NCI-H82 treated with DMSO at 0.1 percent for 48 hours (cell line): ENCODE results near the gene SPRYD3.
A peak's percentile ranks its signal among the peaks of the same experiment; 100 is the strongest.
"Not testable (repeated sequence)": the region's sequence is repeated elsewhere in the genome, so short reads cannot be mapped to it uniquely, and the experiment has no call there.

Experiments used
- DNase-seq: peaks from one replicate; lab custom pipeline; 2025; ENCODE audit not compliant: unreplicated experiment; lab: John Stamatoyannopoulos, UW

The SPRYD3 gene, protein sequence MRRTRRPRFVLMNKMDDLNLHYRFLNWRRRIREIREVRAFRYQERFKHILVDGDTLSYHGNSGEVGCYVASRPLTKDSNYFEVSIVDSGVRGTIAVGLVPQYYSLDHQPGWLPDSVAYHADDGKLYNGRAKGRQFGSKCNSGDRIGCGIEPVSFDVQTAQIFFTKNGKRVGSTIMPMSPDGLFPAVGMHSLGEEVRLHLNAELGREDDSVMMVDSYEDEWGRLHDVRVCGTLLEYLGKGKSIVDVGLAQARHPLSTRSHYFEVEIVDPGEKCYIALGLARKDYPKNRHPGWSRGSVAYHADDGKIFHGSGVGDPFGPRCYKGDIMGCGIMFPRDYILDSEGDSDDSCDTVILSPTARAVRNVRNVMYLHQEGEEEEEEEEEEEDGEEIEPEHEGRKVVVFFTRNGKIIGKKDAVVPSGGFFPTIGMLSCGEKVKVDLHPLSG

DNA sequence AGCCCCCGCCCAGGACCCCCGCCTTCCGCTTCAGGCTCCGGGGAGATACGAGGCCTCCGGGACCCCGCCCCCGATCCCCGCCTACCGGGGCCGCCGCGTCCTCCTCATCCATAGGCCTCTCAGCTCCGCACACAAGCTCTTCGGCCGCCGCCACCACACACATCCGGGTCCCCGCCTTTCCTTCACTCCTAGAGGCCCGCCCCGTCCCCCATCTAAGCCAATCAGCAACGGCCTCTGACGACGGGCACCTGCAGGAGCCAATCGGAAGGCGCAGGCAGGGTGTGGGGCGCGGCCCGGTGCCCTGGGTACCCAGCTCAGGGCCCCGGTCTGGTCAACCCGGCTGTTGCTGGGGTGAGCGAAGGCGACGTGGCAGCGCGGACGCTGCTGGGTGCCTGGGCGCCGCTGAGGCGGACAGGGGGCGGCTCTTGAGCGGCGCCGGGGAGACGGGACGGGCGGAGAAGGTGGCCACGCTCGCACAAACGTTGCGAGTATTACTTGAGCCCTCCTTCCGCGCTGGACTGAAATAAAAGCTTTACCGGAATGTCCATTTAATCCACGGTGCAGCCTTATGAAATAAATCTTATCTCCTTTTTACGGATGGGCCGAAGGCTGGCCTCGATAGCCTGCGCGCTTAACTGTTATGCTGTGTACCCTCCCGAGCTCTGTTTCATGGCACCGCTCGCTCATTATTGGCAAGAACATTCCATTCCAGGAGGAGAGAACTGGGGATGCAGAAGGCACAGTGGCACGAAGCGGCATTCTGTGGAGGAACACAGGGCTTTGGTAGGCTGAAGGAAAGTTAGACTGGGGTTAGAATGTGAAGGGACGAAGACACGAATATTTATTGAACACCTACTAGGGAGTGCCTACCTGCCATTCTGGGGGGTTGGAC, at the start of gene SPRYD3:
SPRYD3 (minus strand) TSS at position 165 of the 892 bp plus-strand sequence; CDS start at position 108, 57 bp downstream.
- peak; percentile 90 for DNase-seq

DNA sequence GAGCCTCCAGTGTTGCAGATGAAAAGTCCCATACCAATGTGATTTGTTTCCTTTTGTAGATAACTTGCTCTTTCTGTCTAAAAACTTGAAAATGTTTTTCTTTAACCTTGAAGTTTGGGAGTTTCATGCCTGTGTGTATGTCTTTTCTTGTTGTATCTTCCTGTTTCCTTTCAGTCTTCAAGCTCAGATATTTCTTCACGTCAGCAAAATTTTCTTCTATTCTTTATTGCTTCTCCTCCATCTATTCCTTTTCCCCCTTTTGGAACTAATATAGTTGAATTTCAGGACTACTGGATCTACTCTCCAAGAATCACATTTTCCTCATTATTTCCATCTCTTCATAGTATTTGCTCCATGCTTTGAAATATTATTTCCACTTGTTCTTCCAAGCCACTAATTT, 48.0 kb upstream of the SPRYD3 start:
- no peak for DNase-seq

DNA sequence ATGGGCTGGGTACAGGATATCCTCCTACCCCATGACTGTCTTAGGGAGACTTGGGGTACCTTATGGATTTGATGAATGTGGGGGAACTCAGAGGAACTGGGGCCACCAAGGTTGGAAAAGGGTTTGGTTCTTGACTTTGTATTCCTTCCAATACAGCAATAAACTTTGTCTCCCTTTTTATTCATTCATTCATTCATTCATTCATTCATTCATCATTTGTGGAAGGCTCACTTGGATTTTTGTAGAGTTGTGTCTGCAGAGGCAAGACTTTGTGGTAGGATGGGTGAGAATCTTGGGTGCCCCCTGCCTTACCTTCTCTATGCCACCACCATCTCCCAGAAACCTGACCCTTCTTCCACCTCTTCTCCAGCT, 45.1 kb upstream of the SPRYD3 start:
- DNase-seq, result no peak

DNA sequence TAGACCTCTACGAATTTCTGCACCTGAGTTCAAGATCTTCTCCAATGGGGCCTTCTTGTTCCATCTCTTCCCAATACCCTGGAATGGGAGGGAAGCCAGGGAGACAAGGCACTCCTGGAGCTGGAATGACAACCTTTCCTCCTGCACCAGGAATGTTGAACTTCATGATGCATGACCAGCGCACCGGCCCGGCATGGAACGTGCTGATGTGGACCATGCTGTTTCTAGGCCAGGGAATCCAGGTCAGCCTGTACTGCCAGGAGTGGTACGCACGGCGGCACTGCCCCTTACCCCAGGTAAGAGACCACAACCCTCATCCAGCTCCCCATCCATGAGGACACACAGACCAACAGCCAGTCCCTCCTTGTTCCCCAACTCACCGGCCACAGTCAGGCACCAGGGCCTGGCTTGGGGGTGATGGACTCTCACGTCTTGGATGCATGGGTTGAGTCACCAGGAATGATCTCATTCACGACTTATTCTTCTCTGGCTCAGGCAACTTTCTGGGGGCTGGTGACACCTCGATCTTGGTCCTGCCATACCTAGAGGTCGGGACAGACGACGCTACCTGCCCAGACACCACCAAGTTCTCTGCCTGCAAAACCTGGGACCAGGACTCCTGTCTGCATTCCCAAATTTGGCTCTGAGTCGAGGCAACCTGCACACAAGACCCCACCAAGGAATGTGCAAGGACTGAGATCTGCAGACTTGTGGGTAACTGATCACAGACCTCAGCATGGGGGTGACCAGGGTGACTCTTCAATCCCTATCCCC, 44.6 kb upstream of the SPRYD3 start:
- DNase-seq, result no peak

DNA sequence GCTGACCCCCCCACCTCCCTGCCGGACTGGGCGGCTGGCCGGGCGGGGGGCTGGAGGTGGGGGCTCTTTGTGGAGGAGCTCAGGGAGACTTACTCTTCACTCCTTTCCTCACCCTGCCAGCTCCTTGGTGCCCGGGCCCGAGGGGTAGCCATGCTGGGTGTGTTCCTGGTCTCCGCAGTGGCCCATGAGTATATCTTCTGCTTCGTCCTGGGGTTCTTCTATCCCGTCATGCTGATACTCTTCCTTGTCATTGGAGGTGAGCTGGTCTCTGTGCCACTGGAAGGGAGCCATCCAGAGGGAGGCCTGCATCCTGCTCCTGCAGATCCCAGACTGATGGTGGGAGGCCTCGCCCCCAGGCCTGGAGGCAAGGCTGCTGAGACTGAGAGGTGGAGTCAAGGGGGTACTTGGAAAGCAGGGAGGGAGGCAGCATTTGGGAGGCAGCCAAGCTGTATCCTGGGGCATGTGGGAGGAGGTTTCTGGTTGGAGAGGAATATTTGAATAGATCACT, 43.8 kb upstream of the SPRYD3 start:
- no peak for DNase-seq

DNA sequence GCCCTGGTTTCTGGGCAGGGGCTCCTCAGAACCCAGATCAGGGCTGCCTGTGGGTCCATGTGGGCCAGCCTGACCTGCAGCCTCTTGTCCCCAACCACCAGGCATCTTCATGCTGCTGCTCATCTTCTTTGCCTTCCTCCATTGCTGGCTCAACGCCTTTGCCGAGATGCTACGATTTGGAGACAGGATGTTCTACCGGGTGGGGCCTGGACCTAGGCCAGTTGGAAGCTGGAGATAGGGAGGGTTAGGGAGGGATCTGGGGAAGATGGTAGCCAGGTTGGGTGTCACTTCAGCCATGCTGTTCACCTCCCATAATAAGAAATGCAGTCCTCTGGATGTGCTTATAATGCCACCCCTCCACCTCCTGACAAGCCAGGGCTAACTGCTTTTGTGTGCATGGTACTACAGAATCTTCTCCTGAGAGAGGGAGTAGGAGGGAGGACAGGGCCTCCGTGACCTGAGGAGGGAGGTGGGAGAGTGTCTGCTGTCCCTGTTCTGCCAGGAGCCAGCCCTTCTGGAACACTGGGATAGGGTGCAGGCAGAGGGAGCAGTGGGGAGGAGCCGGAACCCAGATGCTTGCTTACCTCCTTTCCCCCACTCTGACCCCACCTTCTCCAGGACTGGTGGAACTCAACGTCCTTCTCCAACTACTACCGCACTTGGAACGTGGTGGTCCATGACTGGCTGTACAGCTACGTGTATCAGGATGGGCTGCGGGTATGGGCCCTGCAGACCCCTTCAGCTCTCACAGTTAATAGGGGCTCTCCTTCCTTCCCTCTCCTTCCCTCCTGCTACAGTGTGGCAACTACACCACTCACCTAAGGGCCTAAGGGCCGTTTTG, 41.7 kb upstream of the SPRYD3 start:
- no peak for DNase-seq

DNA sequence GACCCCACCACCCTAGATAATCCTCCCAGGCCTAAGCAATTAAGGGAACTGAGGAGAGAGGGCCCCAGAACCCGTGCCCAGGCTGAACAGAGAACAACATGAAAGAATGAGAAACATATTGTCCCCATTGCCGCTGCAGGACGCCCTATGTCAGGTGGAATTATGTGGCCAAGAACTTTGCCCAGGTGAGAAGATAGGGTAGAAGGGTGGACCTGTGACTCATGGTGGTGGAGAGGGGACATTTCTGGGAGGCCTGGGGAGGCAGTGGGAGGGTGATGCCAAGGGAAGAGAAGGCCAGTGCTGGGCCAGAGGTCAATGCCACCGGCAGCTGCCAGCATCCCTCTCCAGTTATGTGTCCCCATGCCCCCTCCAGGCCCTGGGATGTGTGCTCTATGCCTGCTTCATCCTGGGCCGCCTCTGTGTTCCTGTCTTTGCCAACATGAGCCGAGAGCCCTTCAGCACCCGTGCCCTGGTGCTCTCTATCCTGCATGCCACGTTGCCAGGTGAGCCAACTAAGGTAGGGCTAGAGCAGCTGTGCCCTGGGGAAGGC, 39.6 kb upstream of the SPRYD3 start:
- no peak for DNase-seq

DNA sequence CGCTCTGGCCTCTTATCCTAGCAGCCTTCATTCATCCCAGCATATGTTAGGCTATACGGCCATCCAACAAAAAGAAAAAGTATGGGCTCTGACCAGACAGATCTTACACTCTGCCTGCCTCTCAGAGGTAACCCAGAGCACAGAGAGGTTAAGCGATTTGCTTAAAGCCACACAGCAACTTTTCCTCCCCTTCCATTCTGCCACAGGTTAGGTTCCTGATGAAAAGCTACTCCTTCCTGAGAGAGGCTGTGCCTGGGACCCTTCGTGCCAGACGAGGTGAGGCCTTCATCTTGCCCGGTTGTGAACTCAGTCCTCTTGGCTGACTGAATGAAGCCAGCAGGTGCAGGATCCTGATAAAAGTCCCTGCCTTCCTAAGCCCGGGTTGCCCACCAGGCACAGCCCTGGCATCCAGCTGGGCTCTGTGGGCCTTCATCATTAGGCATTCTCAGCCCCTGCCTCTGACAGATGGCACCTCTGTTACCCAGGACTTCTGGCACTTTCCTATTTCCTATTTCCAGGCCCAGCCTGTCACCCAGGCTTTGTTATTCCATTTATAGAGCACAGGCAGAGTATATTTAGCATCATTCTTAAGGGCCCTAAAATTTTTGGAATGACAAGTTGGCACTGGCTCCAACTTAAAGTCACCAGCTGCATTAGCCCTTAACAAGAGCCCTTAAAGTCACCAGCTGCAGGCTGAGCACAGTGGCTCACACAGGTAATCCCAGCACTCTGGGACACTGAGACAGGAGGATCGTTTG, 36.9 kb upstream of the SPRYD3 start:
- no peak for DNase-seq

DNA sequence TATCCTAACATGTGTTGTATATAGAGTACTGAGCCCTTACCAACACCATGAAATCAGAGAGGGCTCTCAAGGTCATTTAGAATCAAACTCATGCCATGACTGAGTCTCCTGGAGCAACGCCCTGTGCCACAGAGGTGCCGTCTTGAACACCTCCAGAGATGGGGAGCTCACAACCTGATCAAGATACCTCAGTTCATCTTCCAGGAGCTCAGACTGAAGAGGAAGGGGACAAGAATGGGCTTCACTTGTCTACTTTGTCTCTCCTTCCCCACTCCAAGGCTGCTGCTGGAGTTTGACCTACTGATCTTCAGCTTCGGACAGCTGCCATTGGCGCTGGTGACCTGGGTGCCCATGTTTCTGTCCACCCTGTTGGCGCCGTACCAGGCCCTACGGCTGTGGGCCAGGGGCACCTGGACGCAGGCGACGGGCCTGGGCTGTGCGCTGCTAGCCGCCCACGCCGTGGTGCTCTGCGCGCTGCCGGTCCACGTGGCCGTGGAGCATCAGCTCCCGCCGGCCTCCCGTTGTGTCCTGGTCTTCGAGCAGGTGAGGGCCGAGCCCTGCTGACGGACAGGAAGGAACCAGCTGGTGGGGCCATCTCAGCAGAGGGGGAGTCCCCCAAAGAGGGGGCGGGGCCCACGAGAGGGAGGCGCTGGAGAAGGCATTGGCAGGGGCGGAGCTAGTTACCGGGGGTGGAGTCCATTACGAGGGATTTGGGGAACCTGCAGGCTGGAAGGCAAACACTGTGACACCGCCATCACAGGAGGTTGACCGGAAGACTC, 36.1 kb upstream of the SPRYD3 start:
- no peak for DNase-seq

DNA sequence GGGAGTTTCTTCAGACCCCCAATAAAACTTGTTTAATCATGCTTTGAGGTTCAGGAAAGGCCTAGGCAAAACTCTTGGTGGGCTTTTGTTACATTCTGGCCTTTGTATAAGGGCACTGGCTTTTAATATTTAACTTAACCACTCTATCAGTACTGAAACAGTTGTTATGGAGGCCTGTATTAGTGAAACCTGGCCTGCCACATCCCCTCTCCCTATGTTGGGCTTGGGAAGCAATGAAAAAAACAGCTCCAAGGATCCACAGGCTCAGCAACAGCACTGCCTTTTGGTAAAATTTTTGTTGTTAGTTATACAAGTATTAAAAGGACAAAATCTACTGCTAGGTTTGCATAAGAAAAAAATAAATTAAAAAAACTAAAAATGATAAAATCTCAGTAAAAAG, 34.8 kb upstream of the SPRYD3 start:
- DNase-seq, result no peak

DNA sequence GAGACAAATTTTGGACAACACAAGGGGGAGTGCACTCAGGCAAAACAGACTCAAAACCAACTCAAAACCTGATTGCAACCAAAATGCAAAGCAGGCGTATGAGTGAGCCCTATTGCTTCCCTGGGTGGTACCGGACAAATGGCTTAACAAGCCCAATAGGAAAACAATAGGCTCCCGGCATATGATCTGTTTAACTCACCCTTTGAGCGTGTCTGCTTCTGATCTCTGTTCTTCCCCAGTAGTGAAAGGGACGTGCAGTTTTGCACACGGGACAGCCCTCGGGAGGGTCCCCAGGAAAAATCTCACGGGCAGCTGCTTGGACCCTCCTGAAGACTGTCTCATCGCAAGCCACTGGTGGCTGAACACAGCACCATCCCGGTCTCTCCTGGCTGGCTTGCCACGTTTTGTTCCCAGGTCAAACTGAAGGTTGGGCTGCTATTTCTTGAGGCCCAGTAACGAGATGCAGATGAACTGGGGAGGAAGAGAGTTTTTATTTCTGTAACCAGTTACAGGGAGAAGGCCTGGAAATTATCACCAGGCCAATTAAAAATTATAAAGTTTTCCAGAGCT, 34.0 kb upstream of the SPRYD3 start:
- DNase-seq, result no peak

DNA sequence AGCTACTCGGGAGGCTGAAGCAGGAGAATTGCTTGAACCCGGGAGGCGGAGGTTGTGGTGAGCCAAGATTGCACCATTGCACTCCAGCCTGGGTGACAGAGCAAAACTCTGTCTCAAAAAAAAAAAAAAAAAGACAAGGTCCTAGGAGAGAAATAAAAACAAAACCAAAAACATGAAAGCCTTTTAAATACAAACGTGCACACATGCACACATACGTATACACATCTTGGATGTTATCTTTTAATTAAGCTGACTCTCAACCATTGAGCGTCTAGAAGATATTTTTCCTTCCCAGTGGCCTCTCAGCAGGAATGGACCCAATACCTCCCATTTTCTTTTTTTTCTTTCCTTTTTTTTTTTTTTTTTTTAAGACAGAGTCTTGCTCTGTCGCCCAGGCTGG, 33.2 kb upstream of the SPRYD3 start:
- not testable (repeated sequence) for DNase-seq

DNA sequence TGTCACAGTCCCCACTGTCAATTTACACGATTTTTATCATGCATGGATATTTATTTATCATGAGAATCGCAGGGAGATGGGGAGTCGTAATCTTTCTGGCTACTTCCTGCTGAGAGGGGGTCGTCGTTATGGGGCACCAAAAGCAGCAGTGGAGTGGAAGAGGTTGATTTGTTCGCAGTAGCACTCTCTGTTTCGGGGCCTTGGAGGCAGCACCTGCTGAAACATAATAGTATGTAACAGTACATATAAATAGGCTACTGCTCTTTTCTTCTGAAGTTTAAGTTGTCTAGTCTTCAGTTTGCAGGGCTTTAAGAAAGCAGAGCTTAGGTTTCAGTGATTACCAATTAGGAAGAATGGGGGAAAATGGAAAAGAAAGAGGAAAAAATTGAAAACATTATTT, 27.9 kb upstream of the SPRYD3 start:
- no peak for DNase-seq

DNA sequence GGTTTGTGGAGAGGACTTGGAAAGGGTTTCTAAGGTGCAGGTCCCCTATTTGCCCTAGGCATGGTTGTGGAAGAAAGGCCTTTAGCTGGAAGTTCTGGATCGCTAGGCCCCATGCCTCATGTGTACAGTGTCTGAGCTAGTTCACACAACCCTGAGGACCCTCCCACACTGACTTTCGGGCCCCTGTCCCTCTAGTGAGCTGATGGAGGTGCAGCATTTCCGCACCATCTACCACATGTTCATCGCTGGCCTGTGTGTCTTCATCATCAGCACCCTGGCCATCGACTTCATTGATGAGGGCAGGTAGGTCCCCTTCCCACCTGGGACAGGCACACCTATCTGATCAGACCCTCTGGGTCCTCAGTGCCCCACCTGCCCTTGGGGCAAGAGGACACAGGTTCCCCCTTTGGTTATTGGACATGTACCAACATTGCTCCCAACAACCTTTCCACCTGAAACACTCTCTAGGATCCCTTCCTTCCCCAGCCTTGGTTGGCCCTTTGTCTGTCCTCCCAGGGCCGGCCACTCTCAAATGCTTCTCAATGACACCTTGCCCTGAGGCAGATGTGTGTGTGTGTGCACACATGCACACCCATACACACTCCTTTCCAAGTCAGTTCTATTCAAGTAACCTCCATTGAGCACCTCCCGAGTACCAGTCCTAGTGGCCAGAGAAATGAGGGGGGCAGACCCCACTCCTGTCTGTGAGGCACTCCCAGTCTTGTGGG, 26.7 kb upstream of the SPRYD3 start:
- DNase-seq, result no peak

DNA sequence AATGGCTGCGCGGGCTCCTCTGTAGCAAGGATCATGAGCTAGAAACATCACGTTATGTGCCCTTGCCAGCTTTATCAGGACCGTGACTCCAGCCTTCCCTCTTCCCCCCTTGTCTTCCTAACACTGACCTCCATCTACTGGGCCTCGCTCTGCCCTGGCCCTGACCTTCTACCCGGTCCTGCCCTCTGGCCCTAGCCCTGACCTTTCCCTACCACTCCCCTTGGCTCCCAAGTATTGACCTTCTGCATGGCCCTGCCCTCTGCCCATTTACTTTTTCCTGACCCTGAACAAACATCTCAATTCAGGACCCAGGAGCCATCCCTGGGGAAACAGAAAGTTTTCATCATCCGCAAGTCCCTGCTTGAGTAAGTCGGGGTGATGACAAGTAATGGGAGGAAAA, 26.1 kb upstream of the SPRYD3 start:
- DNase-seq, result no peak

DNA sequence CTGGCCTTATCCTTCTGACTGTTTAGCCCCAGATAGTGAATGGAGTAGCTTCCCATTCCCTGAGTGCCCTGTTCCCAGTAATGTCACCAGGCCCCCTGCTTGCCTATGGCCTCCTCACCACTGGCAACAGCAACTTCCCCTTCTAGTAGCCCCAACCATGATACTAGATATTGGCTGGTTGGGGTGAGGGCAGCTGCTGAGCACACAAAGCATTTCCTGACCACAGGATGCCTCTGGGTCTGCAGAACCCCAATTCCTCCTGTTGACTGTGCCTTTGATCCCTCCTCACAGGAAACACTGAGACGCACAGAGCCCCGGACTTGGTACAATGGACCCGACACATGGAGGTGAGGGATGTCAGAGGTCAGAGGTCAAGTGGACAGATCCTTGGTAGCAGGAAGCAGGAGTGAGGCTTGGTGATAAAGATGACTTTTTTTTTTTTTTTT, 24.7 kb upstream of the SPRYD3 start:
- no peak for DNase-seq
